HepG2 (cell line): ENCODE data around the gene TWIST2. TPM values are rescaled to one million over a fixed set of nuclear protein-coding genes. Genes with fewer than 3 reads are reported as not detected.

Experiments
- ATAC-seq: fragments of 200-7000 bp; cut with Tn5 transposase; 3 replicates; pipeline ENCODE4 v1.9.1; 2020; ENCODE audit warnings: mild to moderate bottlenecking, moderate library complexity
- BruUV-seq: library from RNA; stranded (reverse); fragments of 400-500 nt; replicated peaks from 2 replicates; lab custom pipeline; 2021; lab: Mats Ljungman, UMichigan
- CTCF ChIA-PET: fragments of 300-600 bp; formaldehyde crosslinking; extraction: SDS; loops from one replicate; lab custom pipeline; 2021; ENCODE audit warnings: low total read pairs, inconsistent platforms, low intra/inter-chr PET ratio; lab: Yijun Ruan, JAX
- POLR2A ChIA-PET: fragments of 350-600 bp; sonication (Branson Sonifier 250); formaldehyde crosslinking; loops from one replicate; lab custom pipeline; 2020; ENCODE audit warnings: antibody characterized with exemption, inconsistent platforms; lab: Yijun Ruan, JAX
- DNase-seq: peaks from one replicate; pipeline ENCODE4 v3.0.0-alpha.2; 2015; ENCODE audit warnings: low spot score
- FAIRE-seq: peaks from 3 replicates; lab custom pipeline; 2011; peaks lifted over from hg19 to GRCh38; lab: Jason Lieb, UNC
- H2AFZ ChIP-seq: one replicate; pipeline ENCODE4 v1.6.1; 2011; ENCODE audit warnings: low read length, inconsistent platforms
- H3K27ac ChIP-seq: fragments of 300-600 bp; 3 replicates; pipeline ENCODE4 v1.8.0; 2011; ENCODE audit warnings: mixed run types, mild to moderate bottlenecking, mixed read lengths, low read length, inconsistent platforms; ENCODE audit not compliant: insufficient read depth; ENCODE audit errors: extremely low read length
- H3K27me3 ChIP-seq, 2 experiments: fragments of 200-600 bp in 1 of 2; 2 replicates in 1 of 2; 3 replicates in 1 of 2; pipeline versions ENCODE4 v1.6.0 to v1.8.0; 2011; ENCODE audit warnings: low read length in 2 of 2, mild to moderate bottlenecking in 2 of 2, moderate library complexity in 2 of 2, inconsistent platforms in 1 of 2; ENCODE audit not compliant: insufficient read depth in 2 of 2, control insufficient read depth in 1 of 2
- H3K36me3 ChIP-seq, 2 experiments: fragments of 200-600 bp in 1 of 2; replicated peaks in 1 of 2; 2 replicates in 1 of 2; 3 replicates in 1 of 2; pipeline versions ENCODE4 v1.5.1 to v1.8.0; 2011; ENCODE audit warnings: low read length in 2 of 2, inconsistent platforms in 1 of 2; ENCODE audit not compliant: insufficient read depth in 2 of 2, control insufficient read depth in 1 of 2
- H3K4me1 ChIP-seq: 2 replicates; pipeline ENCODE4 v1.5.1; 2012; ENCODE audit warnings: low read length, inconsistent platforms; ENCODE audit not compliant: insufficient read depth
- H3K4me2 ChIP-seq: 2 replicates; pipeline ENCODE4 v1.6.0; 2011; ENCODE audit warnings: low read depth, low read length, inconsistent platforms
- H3K4me3 ChIP-seq, 3 experiments: fragments of 200-600 bp in 1 of 3; sonication (generic), shearing (Covaris generic) in 1 of 3; replicated peaks in 1 of 3; 2 replicates each; pipeline ENCODE4 v1.5.1; 2011 to 2016; ENCODE audit warnings: low read length in 3 of 3, inconsistent platforms in 2 of 3, low read depth in 2 of 3, mild to moderate bottlenecking in 2 of 3, control low read depth in 1 of 3, mixed read lengths in 1 of 3; ENCODE audit not compliant: insufficient read depth in 1 of 3
- H3K79me2 ChIP-seq: one replicate; pipeline ENCODE4 v1.6.1; 2011; ENCODE audit warnings: low read length, inconsistent platforms; ENCODE audit not compliant: insufficient read depth
- H3K9ac ChIP-seq: 2 replicates; pipeline ENCODE4 v1.6.0; 2011; ENCODE audit warnings: mild to moderate bottlenecking, low read depth, low read length, inconsistent platforms; ENCODE audit not compliant: insufficient read depth
- H3K9me3 ChIP-seq: 2 replicates; pipeline ENCODE4 v1.5.1; 2012; ENCODE audit warnings: mild to moderate bottlenecking, low read length
- H4K20me1 ChIP-seq: 2 replicates; pipeline ENCODE4 v1.6.0; 2011; ENCODE audit warnings: inconsistent platforms, mild to moderate bottlenecking, low read length, moderate library complexity; ENCODE audit not compliant: insufficient read depth
- ARNT ChIP-seq: fragments of 450-650 bp; IDR thresholded peaks from 2 replicates; pipeline ENCODE4 v1.6.1; 2017
- BRD4 ChIP-seq: sonication (generic); formaldehyde crosslinking; IDR thresholded peaks from 2 replicates; pipeline ENCODE4 v1.4.0; 2020; ENCODE audit warnings: missing genetic modification reagents
- GTF3A ChIP-seq: sonication (generic); formaldehyde crosslinking; conservative IDR thresholded peaks from 2 replicates; pipeline ENCODE4 v1.4.0; 2020; ENCODE audit warnings: mild to moderate bottlenecking, missing genetic modification reagents
- MNT ChIP-seq: fragments of 450-650 bp; IDR thresholded peaks from 2 replicates; pipeline ENCODE4 v1.6.1; 2016
- MYC ChIP-seq: sonication (generic); formaldehyde crosslinking; IDR thresholded peaks from 2 replicates; pipeline ENCODE4 v1.9.0; 2021; ENCODE audit warnings: missing genetic modification reagents, borderline replicate concordance
- PBX3 ChIP-seq: sonication (generic); formaldehyde crosslinking; IDR thresholded peaks from 2 replicates; pipeline ENCODE4 v1.8.1; 2023; ENCODE audit warnings: missing genetic modification reagents, inconsistent platforms, borderline replicate concordance
- PHB2 ChIP-seq: fragments of 450-650 bp; IDR thresholded peaks from 2 replicates; pipeline ENCODE4 v1.6.1; 2018; ENCODE audit not compliant: partially characterized antibody
- SP1 ChIP-seq, 2 experiments: fragments of 450-650 bp in 1 of 2; sonication (generic) in 1 of 2; formaldehyde crosslinking in 1 of 2; IDR thresholded peaks; 2 replicates each; pipeline versions ENCODE4 v1.4.0 to v1.6.1; 2016 to 2020; ENCODE audit warnings: missing genetic modification reagents in 1 of 2
- TBP ChIP-seq: sonication (generic); formaldehyde crosslinking; IDR thresholded peaks from 2 replicates; pipeline ENCODE4 v1.5.0; 2020; ENCODE audit warnings: missing genetic modification reagents
- TRIM22 ChIP-seq: fragments of 450-650 bp; IDR thresholded peaks from 2 replicates; pipeline ENCODE4 v1.6.1; 2017
- ZNF407 ChIP-seq: sonication (generic); formaldehyde crosslinking; IDR thresholded peaks from one replicate; pipeline ENCODE4 v1.5.1; 2020; ENCODE audit warnings: mild to moderate bottlenecking, missing genetic modification reagents; ENCODE audit errors: not compliant biosample characterization
- WGBS: methylation state at CpG from one replicate; pipeline ENCODE4 v1.1.6; 2017; ENCODE audit warnings: low lambda C conversion rate; 5-methylcytosine and 5-hydroxymethylcytosine counted together
- in situ Hi-C: cut with HindIII; loops from 2 replicates; pipeline ENCODE4 v1.10.0; 2017; ENCODE audit warnings: low pct_unique_long_range_greater_than_20kb; ENCODE audit not compliant: extremely low pct_ligation_motif_present
- intact Hi-C: fragments of 100-400 bp; cut with micrococcal nuclease; formaldehyde crosslinking; loops from one replicate; pipeline ENCODE4 v1.10.0; 2022; ENCODE audit not compliant: unreplicated experiment
- polyA plus RNA-seq, 8 experiments: library from polyadenylated mRNA; depleted of rRNA in 3 of 8; stranded (reverse) in 7 of 8; unstranded in 1 of 8; fragments of >200 nt; fragmentation: Illumina TruSeq in 4 of 8; extraction: Trizol in 4 of 8; gene quantifications; 2 replicates each; pipeline versions ENCODE4 v1.2.1 to v1.2.3, GENCODE V29; 2011 to 2016; ENCODE audit warnings: low read depth in 4 of 8, missing spikeins in 1 of 8, mixed read lengths in 1 of 8; ENCODE audit not compliant: insufficient read depth in 1 of 8
- total RNA-seq, 5 experiments: library from RNA; depleted of rRNA; stranded (reverse); fragments of >200 nt; fragmentation: Illumina TruSeq; extraction: Trizol; gene quantifications; 2 replicates each; pipeline ENCODE4 v1.2.3, GENCODE V29; 2016; ENCODE audit warnings: low read depth in 1 of 5

TWIST2 gene
- total and polyA plus RNA-seq, 2 of the 13 experiments (the other 11 are each of a cell fraction or from before 2014, with no cell fraction given): 0.08 to 0.11 TPM

GRCh38 chr2:238906254-238906935 lies 58.5 kb downstream of the TWIST2 start:
- ChIA-PET POLR2A (no interaction called here), CTCF (no interaction called here)
- Histone ChIP-seq H3K9me3 (no peaks in the 10 kb centered on the region), H3K27me3 (peaks cover 5 to 7% of the 10 kb centered on the region in 2 experiments; a peak in 1 of 5 replicates), H3K9ac (no peak overlapping the region), H3K36me3 (no peaks in the 10 kb centered on the region), H3K27ac (no peak overlapping the region), H3K4me3 (no peak overlapping the region), H2AFZ (no peak overlapping the region), H3K4me2 (no peak overlapping the region), H3K4me1 (peaks cover 9% of the 10 kb centered on the region), H3K79me2 (no peaks in the 10 kb centered on the region), H4K20me1 (no peaks in the 10 kb centered on the region; the same call in 1 of the 2 replicates)
- in situ Hi-C loops (no loop called here), intact Hi-C loops (no loop called here)
- DNase-seq: no peak
- no TSS peak for BruUV-seq
- FAIRE-seq: no peak
- ATAC-seq: no peak
- WGBS: 51% methylated on average over 20 of the region's 20 CpGs
- TF ChIP-seq MYC (CRISPR knock-in tag) (0 out of 2 replicates have a peak, but pooled peaks have one; percentile 9), PBX3 (CRISPR knock-in tag) (no peak), TBP (CRISPR knock-in tag) (no peak), GTF3A (CRISPR knock-in tag) (0 out of 2 replicates have a peak, but pooled peaks have one; percentile 11), SP1 (IDR thresholded peaks at IDR 0.05) (0 out of 2 replicates have a peak, but pooled peaks have one; percentile 44), SP1 (CRISPR knock-in tag; IDR thresholded peaks at IDR 0.05) (no peak), MNT (peak; percentile 90), ZNF407 (no peak), ARNT (no peak), TRIM22 (0 out of 2 replicates have a peak, but pooled peaks have one; percentile 20), BRD4 (CRISPR knock-in tag) (no peak), PHB2 (peak; percentile 52)
